ENCODE data around the gene AGMO.

DNA sequence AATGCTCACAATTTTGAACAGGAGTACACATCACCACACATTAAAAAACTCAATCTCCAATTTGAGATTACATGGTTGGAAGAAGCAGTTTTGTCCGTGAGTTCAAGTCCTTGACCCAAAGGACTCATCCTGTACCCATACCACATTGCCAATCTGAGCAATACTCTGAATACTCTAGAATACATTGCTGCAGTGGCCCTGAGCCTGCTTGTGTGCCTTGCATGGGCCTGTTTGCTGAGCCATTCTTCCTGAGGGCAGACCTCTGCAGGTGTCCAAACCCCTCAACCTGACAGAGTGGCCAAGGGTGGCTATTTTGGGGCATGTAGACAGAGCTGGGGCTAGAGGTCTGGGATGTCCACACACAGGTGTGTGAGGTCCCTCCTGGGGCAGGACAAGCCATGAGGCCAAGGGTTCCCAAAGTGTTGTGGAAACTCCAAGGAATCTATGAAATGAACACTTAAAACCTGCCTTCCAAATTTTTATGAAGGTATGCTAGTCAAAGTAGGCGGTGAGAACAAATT lies 15.5 kb downstream of the AGMO start:
- TF ChIP-seq, protein P1, sequence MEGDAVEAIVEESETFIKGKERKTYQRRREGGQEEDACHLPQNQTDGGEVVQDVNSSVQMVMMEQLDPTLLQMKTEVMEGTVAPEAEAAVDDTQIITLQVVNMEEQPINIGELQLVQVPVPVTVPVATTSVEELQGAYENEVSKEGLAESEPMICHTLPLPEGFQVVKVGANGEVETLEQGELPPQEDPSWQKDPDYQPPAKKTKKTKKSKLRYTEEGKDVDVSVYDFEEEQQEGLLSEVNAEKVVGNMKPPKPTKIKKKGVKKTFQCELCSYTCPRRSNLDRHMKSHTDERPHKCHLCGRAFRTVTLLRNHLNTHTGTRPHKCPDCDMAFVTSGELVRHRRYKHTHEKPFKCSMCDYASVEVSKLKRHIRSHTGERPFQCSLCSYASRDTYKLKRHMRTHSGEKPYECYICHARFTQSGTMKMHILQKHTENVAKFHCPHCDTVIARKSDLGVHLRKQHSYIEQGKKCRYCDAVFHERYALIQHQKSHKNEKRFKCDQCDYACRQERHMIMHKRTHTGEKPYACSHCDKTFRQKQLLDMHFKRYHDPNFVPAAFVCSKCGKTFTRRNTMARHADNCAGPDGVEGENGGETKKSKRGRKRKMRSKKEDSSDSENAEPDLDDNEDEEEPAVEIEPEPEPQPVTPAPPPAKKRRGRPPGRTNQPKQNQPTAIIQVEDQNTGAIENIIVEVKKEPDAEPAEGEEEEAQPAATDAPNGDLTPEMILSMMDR (IDR thresholded peaks at IDR 0.05; ENCODE audit: low read depth, low read length) = no peak
- TF ChIP-seq POLR2A (IDR thresholded peaks at IDR 0.05; ENCODE audit: extremely low read depth, insufficient read length) (no peak), MYC (IDR thresholded peaks at IDR 0.05; ENCODE audit: low read depth, low read length) (no peak)
- TF ChIP-seq, protein P2, sequence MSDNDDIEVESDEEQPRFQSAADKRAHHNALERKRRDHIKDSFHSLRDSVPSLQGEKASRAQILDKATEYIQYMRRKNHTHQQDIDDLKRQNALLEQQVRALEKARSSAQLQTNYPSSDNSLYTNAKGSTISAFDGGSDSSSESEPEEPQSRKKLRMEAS (IDR thresholded peaks at IDR 0.05; ENCODE audit: low read depth, low read length) = no peak
